ENCODE measurements around the gene YIPF1. TPM values are rescaled to one million over a fixed set of nuclear protein-coding genes. Genes with fewer than 3 reads are reported as not detected.
A peak's percentile ranks its signal among the peaks of the same experiment; 100 is the strongest.

The YIPF1 gene
- total and polyA plus RNA-seq, 2 donors (not counting 1 experiment from before 2014, with no cell fraction given), result 13.9 to 15.8 TPM

DNA sequence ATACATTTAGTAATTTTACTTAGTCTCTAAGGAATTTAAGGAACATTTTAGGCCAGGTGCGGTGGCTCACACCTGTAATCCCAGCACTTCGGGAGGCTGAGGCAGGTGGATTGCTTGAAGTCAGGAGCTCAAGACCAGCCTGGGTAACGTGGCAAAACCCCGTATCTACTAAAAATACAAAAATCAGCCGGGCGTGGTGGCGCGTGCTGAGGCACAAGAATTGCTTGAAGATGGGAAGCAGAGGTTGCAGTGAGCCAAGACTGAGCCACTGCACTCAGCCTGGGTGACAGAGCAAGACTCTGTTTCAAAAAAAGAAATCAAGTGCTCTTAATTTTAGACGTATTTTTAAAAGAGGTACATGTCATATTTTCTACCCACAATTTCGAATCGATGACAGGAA, 54.8 kb downstream of the YIPF1 start:
- peaks cover 35% of the 10 kb centered on the region for H3K4me1 Mint-ChIP-seq
- no peak overlapping the region for H3K9ac ChIP-seq (ENCODE audit: low read length)
- H4K20me1 ChIP-seq (ENCODE audit: control insufficient read depth, insufficient read depth, low read length, poor library complexity, severe bottlenecking), result peaks cover 3% of the 10 kb centered on the region
- peaks cover 48% of the 10 kb centered on the region for H3K79me2 ChIP-seq (ENCODE audit: control insufficient read depth, insufficient read depth, low read length)
- no peaks in the 10 kb centered on the region for H3K9me3 ChIP-seq (ENCODE audit: control extremely low read depth in 1 of 3, control insufficient read depth in 2 of 3, insufficient read depth in 1 of 3, low read length in 2 of 3)
- no peak overlapping the region for H2AFZ ChIP-seq (ENCODE audit: insufficient read depth, low read depth, low read length, poor library complexity, severe bottlenecking)
- H3K27ac Mint-ChIP-seq, result peak overlapping the region; percentile 20
- no peak overlapping the region for H3K27ac ChIP-seq (ENCODE audit: low read length in 2 of 2)
- CTCF ChIA-PET, result no interaction called here
- H3K36me3 ChIP-seq (replicated peaks in 1 of 2; ENCODE audit: control extremely low read depth in 1 of 2, control insufficient read depth in 1 of 2, extremely low read depth in 1 of 2, insufficient read depth in 2 of 2, low read length in 1 of 2), result no peaks in the 10 kb centered on the region
- TF ChIP-seq EZH2 (IDR thresholded peaks at IDR 0.05; ENCODE audit: borderline replicate concordance, insufficient read depth, low read depth, low read length, poor library complexity, severe bottlenecking), result no peak
- TF ChIP-seq CTCF (IDR thresholded peaks at IDR 0.05), result no peak
- peaks cover 11 to 14% of the 10 kb centered on the region in 2 donors for H3K4me1 ChIP-seq (ENCODE audit: control insufficient read depth in 2 of 2, insufficient read depth in 2 of 2, low read length in 2 of 2)
- H3K9me3 Mint-ChIP-seq (ENCODE audit: insufficient read depth), result no peaks in the 10 kb centered on the region
- 71% methylated on average over 4 of the region's 11 CpGs for WGBS (ENCODE audit: insufficient coverage)
- H3K4me3 ChIP-seq (ENCODE audit: control extremely low read depth in 1 of 5, extremely low read depth in 1 of 5, insufficient read depth in 1 of 5, low read depth in 2 of 5, low read length in 4 of 5), result no peak overlapping the region
- H3K4me2 ChIP-seq (replicated peaks; ENCODE audit: low read depth, low read length, poor library complexity, severe bottlenecking), result no peak overlapping the region
- no peaks in the 10 kb centered on the region for H3K27me3 Mint-ChIP-seq
- no peaks in the 10 kb centered on the region for H3K27me3 ChIP-seq (replicated peaks in 1 of 4; ENCODE audit: control extremely low read depth in 1 of 4, control insufficient read depth in 3 of 4, insufficient read depth in 4 of 4, low read length in 3 of 4)
- ATAC-seq (ENCODE audit: low read depth) (no peak), DNase-seq (peak; percentile 36)
- intact Hi-C loops (cut with micrococcal nuclease), result loop anchor here (5.0 kb wide), 2 partner anchors 612 to 1053 kb away; partner anchors contain the start of genes CZIB and DHCR24
- POLR2A ChIA-PET, result no interaction called here
- H3K4me3 Mint-ChIP-seq, result no peak overlapping the region

GRCh38 chr1:53833393-53833792, 56.2 kb downstream of the YIPF1 start:
- DNase-seq (no peak), ATAC-seq (ENCODE audit: low read depth) (no peak)
- H2AFZ ChIP-seq (ENCODE audit: insufficient read depth, low read depth, low read length, poor library complexity, severe bottlenecking), result no peak overlapping the region
- H3K79me2 ChIP-seq (ENCODE audit: control insufficient read depth, insufficient read depth, low read length), result peaks cover 48% of the 10 kb centered on the region
- intact Hi-C loops (cut with micrococcal nuclease), result no loop called here
- no peaks in the 10 kb centered on the region for H3K9me3 ChIP-seq (ENCODE audit: control extremely low read depth in 1 of 3, control insufficient read depth in 2 of 3, insufficient read depth in 1 of 3, low read length in 2 of 3)
- peaks cover 3% of the 10 kb centered on the region for H4K20me1 ChIP-seq (ENCODE audit: control insufficient read depth, insufficient read depth, low read length, poor library complexity, severe bottlenecking)
- no peak overlapping the region for H3K9ac ChIP-seq (ENCODE audit: low read length)
- no peaks in the 10 kb centered on the region for H3K27me3 Mint-ChIP-seq
- CTCF ChIA-PET, result no interaction called here
- H3K36me3 ChIP-seq (replicated peaks in 1 of 2; ENCODE audit: control extremely low read depth in 1 of 2, control insufficient read depth in 1 of 2, extremely low read depth in 1 of 2, insufficient read depth in 2 of 2, low read length in 1 of 2), result peaks cover 0 to 6% of the 10 kb centered on the region in 2 experiments
- no peak overlapping the region for H3K4me3 Mint-ChIP-seq
- peaks cover 30% of the 10 kb centered on the region for H3K4me1 Mint-ChIP-seq
- WGBS (ENCODE audit: insufficient coverage), result no CpG with 5 or more reads among the region's 4 CpGs
- TF ChIP-seq CTCF (IDR thresholded peaks at IDR 0.05) (no peak), EZH2 (IDR thresholded peaks at IDR 0.05; ENCODE audit: borderline replicate concordance, insufficient read depth, low read depth, low read length, poor library complexity, severe bottlenecking) (no peak)
- H3K4me1 ChIP-seq (ENCODE audit: control insufficient read depth in 2 of 2, insufficient read depth in 2 of 2, low read length in 2 of 2), result peaks cover 7 to 14% of the 10 kb centered on the region in 2 donors
- no peak overlapping the region for H3K4me3 ChIP-seq (ENCODE audit: control extremely low read depth in 1 of 5, extremely low read depth in 1 of 5, insufficient read depth in 1 of 5, low read depth in 2 of 5, low read length in 4 of 5)
- POLR2A ChIA-PET, result no interaction called here
- H3K9me3 Mint-ChIP-seq (ENCODE audit: insufficient read depth), result no peaks in the 10 kb centered on the region
- H3K4me2 ChIP-seq (replicated peaks; ENCODE audit: low read depth, low read length, poor library complexity, severe bottlenecking), result no peak overlapping the region
- no peak overlapping the region for H3K27ac Mint-ChIP-seq
- H3K27me3 ChIP-seq (replicated peaks in 1 of 4; ENCODE audit: control extremely low read depth in 1 of 4, control insufficient read depth in 3 of 4, insufficient read depth in 4 of 4, low read length in 3 of 4), result no peaks in the 10 kb centered on the region
- H3K27ac ChIP-seq (ENCODE audit: low read length in 2 of 2), result no peak overlapping the region

Data from B cell (primary cell).